Fibroblast of skin of right biceps (primary cell): Measurements from ENCODE around the gene HMGN5.

Experiments
- DNase-seq: peaks from one replicate; pipeline ENCODE4 v3.0.0-alpha.2; 2013

HMGN5 gene

DNA sequence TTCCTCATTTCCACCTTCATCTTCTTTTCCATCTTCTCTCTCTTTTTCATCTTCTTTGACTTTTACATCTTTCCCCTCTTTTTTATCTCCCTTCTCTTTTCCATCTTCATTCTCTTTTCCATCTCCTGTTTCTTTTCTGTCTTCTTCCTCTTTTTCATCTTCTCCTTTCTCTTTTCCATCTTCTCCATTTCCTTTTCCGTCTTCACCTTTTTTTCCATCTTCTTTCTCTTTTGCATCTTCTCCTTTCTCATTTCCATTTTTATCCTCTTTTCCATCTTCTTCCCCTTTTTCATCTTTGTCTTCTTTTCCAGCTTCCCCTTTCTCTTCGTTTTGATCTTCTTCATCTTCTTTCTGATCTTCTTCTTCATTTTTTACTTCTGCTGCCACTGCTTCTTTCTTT, 87.0 kb downstream of the HMGN5 start:
- no peak for DNase-seq

DNA sequence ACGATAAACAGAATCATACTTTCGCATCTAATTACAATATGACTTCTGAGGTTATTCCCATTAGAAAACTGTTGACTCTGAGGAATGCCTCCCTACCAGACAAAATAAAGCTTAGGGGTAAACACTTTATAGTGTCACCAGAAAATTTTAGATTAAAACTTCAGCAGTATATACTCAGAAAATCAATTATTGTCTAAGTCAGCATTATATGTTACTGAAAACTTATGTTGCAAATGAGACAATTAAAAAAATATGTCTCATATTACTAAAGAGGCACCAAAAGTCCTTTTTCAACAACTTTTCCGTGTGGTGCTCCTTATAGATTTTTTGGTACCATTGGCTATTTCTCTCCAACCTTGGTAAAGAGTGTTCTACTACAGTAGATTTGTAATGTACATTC, 91.4 kb downstream of the HMGN5 start:
- DNase-seq: no peak

DNA sequence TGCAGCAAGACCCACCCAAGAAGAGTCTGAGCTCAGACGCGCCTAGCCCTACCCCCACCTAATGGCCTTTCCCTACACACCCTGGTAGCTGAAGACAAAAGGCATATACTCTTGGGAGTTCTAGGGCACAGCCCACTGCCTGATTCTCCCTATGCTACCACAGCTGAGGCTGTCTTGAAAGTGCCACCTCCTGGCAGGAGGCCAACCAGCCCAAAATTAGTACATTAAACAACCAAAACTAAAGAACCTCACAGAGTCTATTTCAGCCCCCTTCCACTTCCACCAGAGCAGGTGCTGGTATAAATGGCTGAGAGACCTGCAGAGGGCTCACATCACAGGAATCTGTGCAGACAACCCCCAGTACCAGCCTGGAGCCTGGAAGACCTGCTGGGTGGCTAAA, 119.1 kb downstream of the HMGN5 start:
- DNase-seq: no peak
